ENCODE results near the gene IQCK.

DNA sequence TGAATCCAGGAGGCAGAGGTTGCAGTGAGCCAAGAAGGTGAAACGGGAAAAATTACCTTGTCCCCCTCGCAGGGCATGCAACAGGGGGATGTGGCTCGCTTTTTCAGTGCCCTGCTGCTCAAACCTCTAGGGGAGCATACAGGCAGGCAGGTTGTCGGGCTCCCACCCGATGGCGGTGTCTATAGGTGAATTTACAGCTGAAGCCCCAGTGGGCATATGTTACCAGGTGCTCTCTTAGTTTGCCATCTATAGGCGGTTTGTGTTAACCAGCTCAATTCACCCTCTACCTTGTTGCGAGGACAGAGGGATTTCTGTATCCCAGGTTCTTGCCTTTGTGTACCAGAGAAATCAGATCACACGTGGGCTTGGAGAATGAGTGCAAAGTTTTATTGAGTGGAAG, 48.9 kb downstream of the IQCK start:
- TF ChIP-seq CTCF (IDR thresholded peaks at IDR 0.05; ENCODE audit: insufficient read depth, low read length, poor library complexity, severe bottlenecking): no peak
- no peak for TF ChIP-seq EZH2phosphoT487 (conservative IDR thresholded peaks at IDR 0.05; ENCODE audit: low read length)

Data from SU-DHL-6 (cell line).